B cell (primary cell): Measurements from ENCODE around the gene ZCCHC7. TPM values are rescaled to one million over a fixed set of nuclear protein-coding genes. Genes with fewer than 3 reads are reported as not detected.
A peak's percentile ranks its signal among the peaks of the same experiment; 100 is the strongest.

Source experiments
- ATAC-seq: fragments of 200-7000 bp; cut with Tn5 transposase; one replicate; pipeline ENCODE4 v1.10.0; 2021; ENCODE audit warnings: low read depth, mild to moderate bottlenecking, moderate number of reproducible peaks, moderate library complexity
- CTCF ChIA-PET: fragments of 350-600 bp; sonication (Branson Sonifier 250); formaldehyde crosslinking; loops from one replicate; lab custom pipeline; 2021; ENCODE audit warnings: antibody characterized with exemption, inconsistent platforms; lab: Charles Lee
- POLR2A ChIA-PET: fragments of 350-600 bp; sonication (Branson Sonifier 250); formaldehyde crosslinking; loops from one replicate; lab custom pipeline; 2021; ENCODE audit warnings: antibody characterized with exemption; lab: Charles Lee
- DNase-seq: peaks from one replicate; pipeline ENCODE4 v3.0.0; 2013
- H2AFZ ChIP-seq: 2 replicates; pipeline ENCODE4 v1.6.1; 2012; ENCODE audit warnings: mild to moderate bottlenecking, low read depth, low read length; ENCODE audit not compliant: insufficient read depth, poor library complexity, severe bottlenecking
- H3K27ac ChIP-seq, 2 donors: 1 replicate in 1 of 2; 2 replicates in 1 of 2; pipeline ENCODE4 v1.5.1; 2012 to 2013; ENCODE audit warnings: low read length in 2 of 2, mild to moderate bottlenecking in 2 of 2, moderate library complexity in 1 of 2
- H3K27me3 ChIP-seq, 4 experiments: fragments of 200-600 bp in 1 of 4; sonication (generic) in 1 of 4; replicated peaks in 1 of 4; 1 replicate in 2 of 4; 2 replicates in 2 of 4; pipeline versions ENCODE4 v1.6.1 to v1.7.0; 2013 to 2016; ENCODE audit warnings: low read length in 3 of 4, mild to moderate bottlenecking in 2 of 4, mixed read lengths in 1 of 4, moderate library complexity in 1 of 4; ENCODE audit not compliant: insufficient read depth in 4 of 4, control insufficient read depth in 3 of 4; ENCODE audit errors: control extremely low read depth in 1 of 4
- H3K36me3 ChIP-seq, 2 experiments: replicated peaks in 1 of 2; 1 replicate in 1 of 2; 2 replicates in 1 of 2; pipeline versions ENCODE4 v1.6.1 to v1.7.1; 2013; ENCODE audit warnings: low read length in 1 of 2; ENCODE audit not compliant: insufficient read depth in 2 of 2, control insufficient read depth in 1 of 2; ENCODE audit errors: control extremely low read depth in 1 of 2, extremely low read depth in 1 of 2
- H3K4me1 ChIP-seq, 2 donors: fragments of 200-600 bp in 1 of 2; sonication (generic) in 1 of 2; 1 replicate in 1 of 2; 2 replicates in 1 of 2; pipeline versions ENCODE4 v1.5.1 to v1.6.1; 2013 to 2017; ENCODE audit warnings: low read length in 2 of 2; ENCODE audit not compliant: control insufficient read depth in 2 of 2, insufficient read depth in 2 of 2
- H3K4me2 ChIP-seq: replicated peaks from 2 replicates; pipeline ENCODE3; 2012; ENCODE audit warnings: mild to moderate bottlenecking, low read depth, low read length; ENCODE audit not compliant: poor library complexity, severe bottlenecking
- H3K4me3 ChIP-seq, 5 experiments: fragments of 200-600 bp in 1 of 5; sonication (generic) in 1 of 5; 1 replicate in 3 of 5; 2 replicates in 2 of 5; pipeline versions ENCODE4 v1.5.1 to v1.7.0; 2011 to 2016; ENCODE audit warnings: low read length in 4 of 5, mild to moderate bottlenecking in 4 of 5, low read depth in 2 of 5, control low read depth in 1 of 5, moderate library complexity in 1 of 5; ENCODE audit not compliant: insufficient read depth in 1 of 5; ENCODE audit errors: control extremely low read depth in 1 of 5, extremely low read depth in 1 of 5
- H3K79me2 ChIP-seq: fragments of 200-600 bp; sonication (generic); one replicate; pipeline ENCODE4 v1.6.0; 2016; ENCODE audit warnings: low read length; ENCODE audit not compliant: control insufficient read depth, insufficient read depth
- H3K9ac ChIP-seq: fragments of 200-600 bp; sonication (generic); 2 replicates; pipeline ENCODE4 v1.6.1; 2017; ENCODE audit warnings: mild to moderate bottlenecking, low read length, moderate library complexity
- H3K9me3 ChIP-seq, 3 donors: one replicate each; pipeline versions ENCODE4 v1.6.1 to v1.7.1; 2013; ENCODE audit warnings: low read length in 2 of 3; ENCODE audit not compliant: control insufficient read depth in 2 of 3, insufficient read depth in 1 of 3; ENCODE audit errors: control extremely low read depth in 1 of 3
- H4K20me1 ChIP-seq: 2 replicates; pipeline ENCODE4 v1.6.0; 2012; ENCODE audit warnings: mild to moderate bottlenecking, low read length; ENCODE audit not compliant: insufficient read depth, control insufficient read depth, poor library complexity, severe bottlenecking
- H3K27ac Mint-ChIP-seq: one replicate; pipeline ENCODE4 v1.8.0; 2021; ENCODE audit warnings: mixed read lengths
- H3K27me3 Mint-ChIP-seq: one replicate; pipeline ENCODE4 v1.8.0; 2021; ENCODE audit warnings: mixed read lengths
- H3K4me1 Mint-ChIP-seq: one replicate; pipeline ENCODE4 v1.8.0; 2021; ENCODE audit warnings: mixed read lengths
- H3K4me3 Mint-ChIP-seq: one replicate; pipeline ENCODE4 v1.8.0; 2021; ENCODE audit warnings: mixed read lengths
- H3K9me3 Mint-ChIP-seq: one replicate; pipeline ENCODE4 v1.8.0; 2022; ENCODE audit warnings: mixed read lengths; ENCODE audit not compliant: insufficient read depth
- CTCF ChIP-seq: fragments of 200-600 bp; IDR thresholded peaks from one replicate; pipeline ENCODE4 v1.8.0; 2022; ENCODE audit warnings: antibody characterized with exemption, mild to moderate bottlenecking
- EZH2 ChIP-seq: IDR thresholded peaks from 2 replicates; pipeline ENCODE4 v1.6.1; 2012; ENCODE audit warnings: borderline replicate concordance, low read depth, mild to moderate bottlenecking, moderate library complexity, low read length; ENCODE audit not compliant: insufficient read depth, poor library complexity, severe bottlenecking
- WGBS: methylation state at CpG from one replicate; pipeline ENCODE4 v1.1.5; 2013; ENCODE audit warnings: missing lambda C conversion rate; ENCODE audit not compliant: insufficient coverage; 5-methylcytosine and 5-hydroxymethylcytosine counted together
- intact Hi-C: fragments of 100-400 bp; cut with micrococcal nuclease; formaldehyde crosslinking; loops from one replicate; pipeline ENCODE4 v1.10.0; 2022
- polyA plus RNA-seq: library from polyadenylated mRNA; depleted of rRNA; stranded (reverse); fragments of >200 nt; gene quantifications from 2 replicates; pipeline ENCODE4 v1.2.3, GENCODE V29; 2012
- total RNA-seq, 2 donors: library from RNA; stranded (reverse); fragments of 120-200 nt in 1 of 2; gene quantifications; 1 replicate in 1 of 2; 2 replicates in 1 of 2; pipeline versions ENCODE4 v1.2.3 to v1.2.4, GENCODE V29; 2013 to 2022

The ZCCHC7 gene
- total and polyA plus RNA-seq, 2 donors (not counting 1 experiment from before 2014, with no cell fraction given), result 56.3 to 83.5 TPM

- Histone ChIP-seq H3K79me2 (peaks cover 99% of the 10 kb centered on the region), H3K9me3 (peaks cover 0 to 3% (median 0%) of the 10 kb centered on the region in 3 donors), H3K9ac (peak overlapping the region; percentile 20), H3K4me1 (peaks cover 53 to 73% of the 10 kb centered on the region in 2 donors), H4K20me1 (no peaks in the 10 kb centered on the region), H3K4me2 (peak overlapping the region; percentile 71), H3K4me3 (peak overlapping the region in 1 of 5 experiments; percentile 19), H3K27ac (peak overlapping the region; percentile 71 to 87), H3K36me3 (peaks cover 7 to 39% of the 10 kb centered on the region in 2 experiments), H2AFZ (no peak overlapping the region), H3K27me3 (no peaks in the 10 kb centered on the region)
- WGBS, result 84% methylated on average over 3 of the region's 3 CpGs
- no peaks in the 10 kb centered on the region for H3K9me3 Mint-ChIP-seq
- ChIA-PET POLR2A (interaction anchor here (0.5 to 1.9 kb wide), 4 partner anchors 10 to 267 kb away, joined by 3 to 10 read pairs (median 6); no protein-coding TSS in a partner anchor), CTCF (interaction anchor here (1.7 kb wide), 1 partner anchor 14 kb away, joined by 4 read pairs; no protein-coding TSS in a partner anchor)
- DNase-seq, result peak; percentile 29
- peaks cover 63% of the 10 kb centered on the region for H3K4me1 Mint-ChIP-seq
- TF ChIP-seq CTCF, result no peak
- no peaks in the 10 kb centered on the region for H3K27me3 Mint-ChIP-seq
- intact Hi-C loops, result loop anchor here (5.0 kb wide), 1 partner anchor 41 kb away; no protein-coding TSS in a partner anchor
- peak overlapping the region; percentile 58 for H3K4me3 Mint-ChIP-seq
- no peak for ATAC-seq
- peak overlapping the region; percentile 89 for H3K27ac Mint-ChIP-seq
Measured at GRCh38 chr9:37210737-37211523, 90.6 kb downstream of the ZCCHC7 start.

GRCh38 chr9:37212435-37212834, 92.1 kb downstream of the ZCCHC7 start:
- Histone ChIP-seq H3K36me3 (peaks cover 5 to 28% of the 10 kb centered on the region in 2 experiments), H3K4me3 (peak overlapping the region in 2 of 5 experiments; percentile 8 to 42), H3K9me3 (no peaks in the 10 kb centered on the region), H2AFZ (peak overlapping the region; percentile 60), H4K20me1 (no peaks in the 10 kb centered on the region), H3K4me2 (peak overlapping the region; percentile 69), H3K4me1 (peaks cover 45 to 60% of the 10 kb centered on the region in 2 donors), H3K9ac (peak overlapping the region; percentile 50), H3K27me3 (no peaks in the 10 kb centered on the region), H3K79me2 (peaks cover 96% of the 10 kb centered on the region), H3K27ac (peak overlapping the region; percentile 19 to 74)
- no peak for TF ChIP-seq EZH2
- TF ChIP-seq CTCF, result no peak
- ATAC-seq, result no peak
- H3K27ac Mint-ChIP-seq, result peak overlapping the region; percentile 77
- no peaks in the 10 kb centered on the region for H3K27me3 Mint-ChIP-seq
- CTCF ChIA-PET, result interaction anchor here (0.5 to 2.1 kb wide), 5 partner anchors 15 to 96 kb away, joined by 3 to 6 read pairs (median 3); no protein-coding TSS in a partner anchor
- intact Hi-C loops, result loop anchor here (5.0 kb wide), 1 partner anchor 40 kb away; no protein-coding TSS in a partner anchor
- 62% methylated on average over 2 of the region's 2 CpGs for WGBS
- no peaks in the 10 kb centered on the region for H3K9me3 Mint-ChIP-seq
- H3K4me1 Mint-ChIP-seq, result peaks cover 54% of the 10 kb centered on the region
- POLR2A ChIA-PET, result interaction anchor here (0.7 to 1.9 kb wide), 4 partner anchors 16 to 214 kb away, joined by 3 to 14 read pairs (median 6); no protein-coding TSS in a partner anchor
- no peak for DNase-seq
- peak overlapping the region; percentile 67 for H3K4me3 Mint-ChIP-seq
